SU-DHL-6 (cell line): ENCODE results near the gene PARD6G.

Experiments used
- CTCF ChIP-seq: fragments of 200-600 bp; sonication (generic); IDR thresholded peaks from one replicate; pipeline ENCODE4 v1.5.1; 2017; ENCODE audit warnings: antibody characterized with exemption, mild to moderate bottlenecking, low read length, moderate library complexity; ENCODE audit not compliant: insufficient read depth, poor library complexity, severe bottlenecking
- EZH2phosphoT487 ChIP-seq: fragments of 200-600 bp; sonication (generic), shearing (Covaris generic); conservative IDR thresholded peaks from 2 replicates; pipeline ENCODE4 v1.6.1; 2018; ENCODE audit warnings: mild to moderate bottlenecking, antibody characterized with exemption, low read length, moderate library complexity, mixed read lengths

GRCh38 chr18:80190311-80190710, 57.0 kb downstream of the PARD6G start:
- TF ChIP-seq CTCF, result no peak
- TF ChIP-seq EZH2phosphoT487, result no peak
